GM10266 (cell line): ENCODE measurements around the gene CRIP3.

ENCODE experiments used
- DNase-seq: peaks from one replicate; pipeline ENCODE4 v3.0.0; 2012; ENCODE audit errors: extremely low spot score
- CTCF ChIP-seq: IDR thresholded peaks from 2 replicates; pipeline ENCODE4 v1.5.1; 2012; ENCODE audit warnings: mild to moderate bottlenecking, low read depth; ENCODE audit not compliant: control insufficient read depth, insufficient read depth; ENCODE audit errors: missing control alignments

CRIP3 gene

GRCh38 chr6:43287717-43288679, 20.6 kb downstream of the CRIP3 start:
- TF ChIP-seq CTCF: no peak
- DNase-seq: no peak

- no peak for TF ChIP-seq CTCF
- DNase-seq: no peak
These were observed 21.5 kb downstream of the CRIP3 start for GRCh38 chr6:43286980-43287716.

GRCh38 chr6:43286456-43286979, 22.1 kb downstream of the CRIP3 start:
- no peak for DNase-seq
- TF ChIP-seq CTCF: no peak

GRCh38 chr6:43285832-43286231, 22.8 kb downstream of the CRIP3 start:
- no peak for DNase-seq
- no peak for TF ChIP-seq CTCF

- no peak for TF ChIP-seq CTCF
- no peak for DNase-seq
These were observed 23.4 kb downstream of the CRIP3 start for GRCh38 chr6:43284991-43285781.

- no peak for DNase-seq
- TF ChIP-seq CTCF: no peak
These were observed 24.7 kb downstream of the CRIP3 start for GRCh38 chr6:43283905-43284304.
